CD4-positive, alpha-beta T cell treated with Interleukin-15 for 1 hour (primary cell): ENCODE data around the gene SAMD14.

Experiments used
- DNase-seq: peaks from one replicate; pipeline ENCODE4 v3.0.0-alpha.2; 2020

Gene SAMD14

GRCh38 chr17:50146927-50147665 lies 17.1 kb upstream of the SAMD14 start:
- no peak for DNase-seq

DNA sequence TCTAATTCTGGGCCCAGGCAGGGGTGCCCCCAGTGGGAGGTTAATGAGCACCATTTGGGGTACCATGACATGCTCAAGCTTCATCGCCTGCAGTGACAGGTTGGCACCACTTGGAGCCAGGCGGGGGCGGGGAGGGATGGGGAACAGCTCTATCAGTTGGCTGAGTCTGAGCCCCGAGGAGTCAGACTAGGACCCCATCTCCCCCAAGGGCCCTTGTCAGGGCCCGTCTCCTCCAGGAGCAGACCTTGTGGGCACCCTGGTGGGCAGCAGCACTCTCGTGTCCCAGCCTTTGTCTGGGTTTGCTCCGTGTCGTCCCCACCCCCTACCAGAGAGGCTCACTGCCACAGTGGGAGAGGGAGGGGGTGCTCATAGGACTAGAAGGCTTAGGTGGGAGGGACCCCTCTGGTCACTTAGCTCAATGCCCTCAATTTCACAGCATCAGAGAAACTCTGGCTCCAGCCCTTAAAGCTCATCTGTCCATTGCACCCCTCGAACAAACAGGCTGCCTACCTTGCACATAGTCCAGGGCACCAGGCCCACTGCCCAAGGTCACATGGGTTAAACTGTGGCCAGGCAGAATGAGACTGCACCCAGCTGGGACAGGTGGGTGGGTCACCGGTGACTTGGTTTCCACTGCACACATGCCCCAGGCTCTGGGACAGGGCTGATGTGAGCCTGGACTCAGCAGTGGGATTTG lies 16.4 kb upstream of the SAMD14 start:
- DNase-seq, result no peak

DNA sequence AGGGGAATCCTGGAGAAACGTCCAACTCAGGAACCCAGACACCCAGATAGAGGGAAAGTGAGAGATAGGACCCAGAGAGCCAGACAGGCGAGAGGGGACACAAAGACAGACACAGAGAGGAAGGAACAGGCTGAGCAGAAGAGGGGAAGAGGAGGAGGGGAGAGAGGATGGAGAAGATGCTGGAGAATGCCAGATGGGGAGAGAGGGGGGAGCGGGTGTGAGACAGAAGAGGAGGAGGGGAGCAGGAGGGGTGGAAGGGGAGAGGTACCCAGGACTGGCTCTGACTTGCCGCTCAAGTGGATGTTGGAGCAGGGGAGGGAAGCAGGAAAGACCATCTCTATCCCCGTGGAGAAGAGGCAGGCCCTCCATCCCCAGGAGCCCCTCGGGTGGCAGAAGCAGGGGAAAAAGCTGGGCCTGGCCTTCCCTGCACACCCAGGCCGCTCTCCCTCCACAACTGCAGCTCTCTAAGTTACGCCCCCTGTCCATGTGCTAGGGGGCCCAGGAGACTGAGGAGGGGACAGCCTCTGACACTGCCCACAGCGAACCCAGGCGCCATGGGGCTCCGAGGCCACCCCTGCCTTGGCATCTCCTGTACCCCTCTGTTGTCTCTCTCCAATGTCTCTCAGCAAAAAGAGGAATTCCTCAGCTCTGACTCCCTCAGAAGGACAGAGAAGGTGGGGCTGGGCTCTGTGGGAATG lies 15.7 kb upstream of the SAMD14 start:
- DNase-seq, result no peak

GRCh38 chr17:50144845-50145531 lies 15.0 kb upstream of the SAMD14 start:
- DNase-seq, result no peak

DNA sequence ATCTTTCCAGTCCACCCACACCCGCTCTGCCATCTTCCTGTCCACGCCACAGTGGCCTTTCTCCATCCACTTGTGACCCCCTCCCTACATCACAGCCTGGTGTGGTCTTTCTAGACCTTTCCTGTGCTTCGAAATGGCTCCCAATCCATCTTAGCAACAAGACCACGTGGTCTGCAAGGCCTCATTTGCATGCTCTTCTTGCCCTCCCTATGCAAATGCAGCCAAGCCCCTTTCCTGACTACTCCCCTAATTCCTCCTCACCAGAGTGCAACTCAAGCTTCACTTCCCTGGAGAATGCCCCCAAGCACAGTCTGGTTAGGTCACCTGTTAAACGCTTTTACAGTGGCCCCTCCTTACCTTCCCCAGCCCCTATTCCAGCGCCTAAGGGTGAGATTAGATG lies 14.4 kb upstream of the SAMD14 start:
- DNase-seq, result no peak

GRCh38 chr17:50143461-50144176 lies 13.7 kb upstream of the SAMD14 start:
- DNase-seq, result no peak

DNA sequence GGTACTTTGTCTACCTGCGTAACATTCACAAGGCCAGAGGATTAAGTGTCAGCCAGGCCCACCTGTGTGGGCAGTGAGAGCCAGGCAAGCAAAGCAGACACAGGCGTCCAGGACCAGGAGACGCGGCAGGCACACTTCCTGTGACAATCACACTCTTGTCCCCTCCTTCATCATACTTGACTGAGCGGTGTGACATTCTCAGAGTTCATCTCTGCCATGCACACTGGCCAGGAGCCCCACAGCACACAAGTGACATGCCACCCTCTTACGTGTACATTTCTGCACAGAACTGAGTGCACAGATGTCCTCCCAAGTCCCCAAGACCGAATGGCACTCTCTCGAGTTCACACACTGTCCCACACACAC lies 11.8 kb upstream of the SAMD14 start:
- no peak for DNase-seq

- no peak for DNase-seq
Measured at GRCh38 chr17:50141026-50141744, 11.2 kb upstream of the SAMD14 start.

DNA sequence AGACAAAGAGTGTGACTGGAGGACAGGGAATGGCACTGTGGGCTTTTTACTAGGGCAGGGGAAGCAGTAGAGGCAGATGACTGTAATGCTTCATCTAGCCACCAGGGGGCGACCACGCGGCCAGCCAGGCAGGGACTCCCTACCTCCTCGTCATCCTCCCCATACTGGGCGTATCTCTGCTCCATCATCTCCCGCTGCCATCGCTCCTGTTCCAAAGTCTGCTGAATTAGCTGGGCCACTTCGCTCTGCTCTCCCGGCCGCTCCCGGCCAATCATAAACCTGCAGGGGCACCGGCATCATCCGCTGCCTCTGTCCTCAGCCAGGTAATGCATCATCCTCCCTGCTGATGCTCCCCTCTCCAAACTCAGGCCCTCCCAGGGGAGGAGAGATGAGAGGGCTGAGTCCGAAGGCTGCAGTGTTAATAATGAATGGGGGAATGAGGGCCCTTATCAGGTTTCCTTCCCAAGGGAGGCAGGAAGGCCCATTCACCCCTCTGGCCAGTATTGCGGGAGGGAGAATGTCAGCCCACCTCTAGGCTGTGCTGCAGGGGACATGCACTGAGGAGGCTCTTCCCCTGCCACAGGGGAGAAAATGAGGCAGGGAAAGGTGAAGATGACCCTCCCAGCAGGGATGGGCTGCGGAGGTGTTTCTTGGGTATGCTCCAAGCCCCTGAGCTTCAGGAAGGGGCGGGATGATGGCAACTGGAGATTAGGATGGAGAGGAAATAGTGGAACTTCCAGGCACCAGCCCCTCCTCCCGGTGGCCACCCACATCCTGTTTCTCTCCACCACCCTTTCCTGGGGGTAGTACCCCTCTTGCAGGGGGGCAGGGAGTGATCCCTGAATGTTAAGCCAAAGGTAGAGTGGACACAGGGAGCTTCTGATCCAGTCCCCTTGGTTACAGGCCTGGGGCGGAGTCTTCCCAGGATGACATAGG lies 10.3 kb upstream of the SAMD14 start:
- DNase-seq, result peak; percentile 79

DNA sequence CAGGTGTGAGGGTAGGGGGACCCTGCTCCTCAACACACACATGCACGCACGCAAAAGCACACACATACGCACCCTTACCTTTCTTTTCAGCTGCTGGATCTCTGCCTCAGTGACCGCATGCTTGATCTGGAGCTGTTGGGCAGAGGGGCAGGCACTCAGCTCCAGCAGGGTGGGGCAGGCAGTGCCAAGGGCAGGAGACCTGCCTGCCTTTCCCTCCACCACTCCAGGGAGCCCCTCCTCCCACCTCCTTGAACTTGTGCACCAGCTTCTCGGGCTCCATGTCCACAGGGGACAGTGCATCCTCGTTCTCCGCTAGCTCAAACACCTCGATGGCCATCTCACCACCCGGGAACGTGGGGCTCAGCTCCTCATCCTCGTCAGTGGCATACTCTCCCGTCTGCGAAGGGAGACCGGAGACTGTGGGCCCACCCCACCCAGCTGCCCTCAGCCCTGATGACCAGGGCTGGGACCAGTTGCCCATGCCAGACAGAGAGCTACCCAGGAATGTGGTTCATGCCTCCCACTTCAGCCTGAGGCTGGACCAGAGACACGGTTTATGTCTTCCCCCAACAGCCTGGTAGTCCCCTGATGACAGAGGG lies 9.3 kb upstream of the SAMD14 start:
- DNase-seq, result no peak

- DNase-seq, result no peak
Measured at GRCh38 chr17:50137042-50137441, 7.1 kb upstream of the SAMD14 start.

DNA sequence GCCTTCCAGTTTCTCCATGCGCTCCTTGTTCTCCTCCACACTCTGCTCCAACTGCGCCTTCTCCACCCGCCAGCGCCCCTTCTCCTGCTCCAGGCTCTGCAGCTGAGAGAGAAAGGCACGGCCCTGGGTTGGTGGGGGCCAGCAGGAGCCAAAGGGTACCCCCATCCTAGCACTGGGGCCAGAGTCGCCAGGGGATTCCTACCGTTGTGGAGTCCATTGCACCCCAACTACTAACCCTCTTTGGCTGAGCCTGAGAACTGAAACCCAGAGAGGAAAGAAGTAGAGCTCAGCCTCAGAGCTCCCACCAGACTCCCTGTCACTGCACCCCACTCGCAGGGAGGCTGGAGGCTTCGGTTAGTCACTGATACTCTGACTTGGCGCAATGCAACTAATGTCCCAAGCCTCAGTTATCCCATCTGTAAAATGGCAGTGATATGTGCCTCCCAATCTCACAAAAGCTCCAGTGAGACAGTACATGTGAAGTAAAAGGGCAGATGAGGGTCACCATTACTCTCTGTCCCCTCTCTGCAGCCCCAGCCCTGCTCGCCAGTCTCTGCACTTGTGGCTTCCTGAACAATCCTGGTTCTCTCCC lies 6.2 kb upstream of the SAMD14 start:
- no peak for DNase-seq

DNA sequence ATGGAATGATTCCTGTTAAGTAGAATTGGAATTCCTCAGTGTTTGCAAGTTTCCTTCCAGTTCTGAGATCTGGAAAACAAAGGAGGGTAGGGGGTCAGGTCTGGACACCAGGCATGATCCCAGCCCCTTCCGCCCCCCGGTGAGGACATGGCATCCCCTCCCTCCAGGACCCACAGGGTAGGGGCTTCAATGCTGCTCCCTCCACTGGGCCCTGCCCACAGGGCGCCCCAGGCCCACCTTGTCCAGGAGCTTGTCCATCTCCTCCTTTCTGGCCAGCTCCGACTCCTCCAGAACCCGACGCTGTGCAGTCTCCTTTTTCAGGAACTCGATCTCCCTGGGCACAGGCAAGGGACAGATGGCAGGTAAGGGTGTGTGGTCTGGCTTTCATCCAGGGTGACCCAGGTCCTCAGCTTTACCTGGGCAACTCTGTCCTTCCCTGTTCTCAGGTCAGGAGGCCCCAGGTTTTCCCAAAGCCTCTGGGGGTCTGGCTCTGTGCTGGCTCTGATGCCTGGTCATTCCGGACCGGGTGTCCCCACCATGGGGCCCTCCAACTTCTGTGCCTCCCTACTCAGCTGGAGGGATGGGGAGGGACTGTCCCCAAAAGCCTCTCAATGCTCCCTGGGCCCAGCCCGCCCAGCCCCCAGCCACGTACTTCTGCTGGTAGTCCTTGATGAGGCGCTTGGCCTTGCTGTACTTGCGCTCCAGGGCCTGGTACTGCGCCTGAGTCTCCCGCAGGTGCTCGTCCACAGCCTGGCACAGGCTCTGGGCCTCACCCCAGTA lies 5.5 kb upstream of the SAMD14 start:
- no peak for DNase-seq

GRCh38 chr17:50134206-50135110 lies 4.5 kb upstream of the SAMD14 start:
- no peak for DNase-seq

GRCh38 chr17:50133769-50134099 lies 3.8 kb upstream of the SAMD14 start:
- no peak for DNase-seq

DNA sequence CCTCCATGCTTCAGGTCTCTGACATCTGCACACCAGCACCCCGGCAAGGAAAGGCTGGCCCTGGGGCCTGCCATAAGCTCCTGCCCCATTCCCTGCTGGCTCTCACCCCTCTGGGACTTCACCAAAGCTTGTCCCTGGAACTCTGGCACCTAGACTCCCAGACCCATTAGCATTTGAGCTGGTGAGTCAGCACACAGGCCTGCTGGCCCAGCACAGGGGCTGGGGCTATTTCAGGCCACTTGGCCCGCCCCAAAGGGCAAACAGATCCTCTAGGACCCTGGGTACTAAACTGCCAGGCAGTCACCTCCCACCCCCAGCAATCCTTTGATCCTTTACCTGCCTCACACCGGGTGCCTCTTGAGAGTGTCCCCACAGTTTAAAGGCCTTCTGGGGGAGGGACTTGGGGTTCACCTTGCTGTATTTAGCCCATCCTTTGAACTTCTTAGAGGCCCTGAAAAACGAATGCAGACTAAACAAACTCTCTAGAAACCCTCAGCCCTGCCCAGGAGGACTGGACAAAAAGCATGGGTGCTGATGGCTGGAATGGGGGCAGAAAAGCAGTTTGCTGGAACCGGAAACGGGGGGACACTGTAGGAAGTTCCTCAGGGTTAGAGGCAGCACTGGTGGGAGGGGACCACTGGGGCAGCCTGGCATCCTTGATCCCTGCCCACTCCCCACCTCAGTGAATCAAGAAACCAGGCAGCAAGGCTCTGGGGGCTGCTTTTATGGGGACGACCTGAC lies 3.2 kb upstream of the SAMD14 start:
- no peak for DNase-seq

DNA sequence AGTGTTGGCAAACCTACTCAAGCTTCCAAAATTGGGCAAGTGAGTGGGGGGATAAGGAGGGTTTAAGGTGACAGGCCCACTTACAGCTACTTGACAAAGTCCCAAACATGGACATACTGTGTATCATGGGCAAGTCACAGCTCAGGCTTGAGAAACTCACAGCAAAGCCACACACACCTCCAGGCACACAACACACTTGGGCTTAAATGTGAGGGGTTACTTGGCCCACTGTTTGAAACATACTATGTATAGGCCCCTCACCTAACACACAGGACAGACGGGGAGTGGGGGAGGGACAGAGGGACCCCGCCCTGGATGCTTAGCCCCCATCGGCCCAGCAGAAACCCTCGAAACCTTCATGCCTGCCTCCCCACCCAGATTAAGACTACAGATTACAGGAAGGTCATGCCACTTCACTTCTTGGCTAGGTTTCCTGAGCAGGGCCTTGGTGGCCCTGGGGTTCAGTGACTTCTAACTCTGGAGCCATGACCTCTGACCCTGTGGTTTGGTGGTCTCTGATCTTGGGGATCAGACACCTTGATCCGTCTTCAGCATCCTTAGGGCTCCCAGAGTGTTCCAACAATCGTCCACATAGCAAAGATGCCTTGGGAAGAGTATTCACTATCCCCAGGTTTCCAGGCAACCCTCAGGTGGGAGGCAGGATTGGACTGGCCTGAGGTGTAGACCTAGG lies 2.3 kb upstream of the SAMD14 start:
- DNase-seq, result no peak
